ENCODE results near the gene PRIM2.
"Not testable (repeated sequence)": the region's sequence is repeated elsewhere in the genome, so short reads cannot be mapped to it uniquely, and the experiment has no call there.

Gene PRIM2

GRCh38 chr6:57368965-57369731 lies 51.7 kb downstream of the PRIM2 start:
- not testable (repeated sequence) for DNase-seq

GRCh38 chr6:57371779-57372178 lies 54.3 kb downstream of the PRIM2 start:
- not testable (repeated sequence) for DNase-seq

GRCh38 chr6:57374764-57375163 lies 57.3 kb downstream of the PRIM2 start:
- not testable (repeated sequence) for DNase-seq

- DNase-seq = not testable (repeated sequence)
Observed at GRCh38 chr6:57376083-57376482, 58.7 kb downstream of the PRIM2 start.

- DNase-seq = not testable (repeated sequence)
Observed at GRCh38 chr6:57389038-57389592, 71.7 kb downstream of the PRIM2 start.

- DNase-seq = not testable (repeated sequence)
Observed at GRCh38 chr6:57390818-57391217, 73.4 kb downstream of the PRIM2 start.

- DNase-seq = not testable (repeated sequence)
Observed at GRCh38 chr6:57392047-57392446, 74.6 kb downstream of the PRIM2 start.

GRCh38 chr6:57419341-57419740 lies 101.9 kb downstream of the PRIM2 start:
- DNase-seq = not testable (repeated sequence)

- no peak for DNase-seq
Observed at GRCh38 chr6:57421503-57421902, 104.1 kb downstream of the PRIM2 start.

GRCh38 chr6:57423468-57423867 lies 106.0 kb downstream of the PRIM2 start:
- DNase-seq = no peak

GRCh38 chr6:57431742-57432141 lies 114.3 kb downstream of the PRIM2 start:
- DNase-seq = not testable (repeated sequence)

GRCh38 chr6:57432157-57432556 lies 114.7 kb downstream of the PRIM2 start:
- DNase-seq = no peak

GRCh38 chr6:57432919-57433684 lies 115.7 kb downstream of the PRIM2 start:
- DNase-seq = no peak

- DNase-seq = not testable (repeated sequence)
Observed at GRCh38 chr6:57433790-57434189, 116.4 kb downstream of the PRIM2 start.

- DNase-seq = no peak
Observed at GRCh38 chr6:57434944-57435343, 117.5 kb downstream of the PRIM2 start.

- no peak for DNase-seq
Observed at GRCh38 chr6:57435475-57436160, 118.2 kb downstream of the PRIM2 start.

- DNase-seq = not testable (repeated sequence)
Observed at GRCh38 chr6:57440735-57441134, 123.3 kb downstream of the PRIM2 start.

- not testable (repeated sequence) for DNase-seq
Observed at GRCh38 chr6:57442133-57442532, 124.7 kb downstream of the PRIM2 start.

GRCh38 chr6:57443181-57443580 lies 125.8 kb downstream of the PRIM2 start:
- DNase-seq = not testable (repeated sequence)

GRCh38 chr6:57444787-57445186 lies 127.4 kb downstream of the PRIM2 start:
- not testable (repeated sequence) for DNase-seq

GRCh38 chr6:57445379-57445778 lies 127.9 kb downstream of the PRIM2 start:
- not testable (repeated sequence) for DNase-seq

- not testable (repeated sequence) for DNase-seq
Observed at GRCh38 chr6:57445790-57446468, 128.5 kb downstream of the PRIM2 start.
